ENCODE measurements around the gene FOLR2. TPM values are rescaled to one million over a fixed set of nuclear protein-coding genes. Genes with fewer than 3 reads are reported as not detected.

Gene FOLR2
- total RNA-seq, 3 donors from 2014 or later, result not detected

DNA sequence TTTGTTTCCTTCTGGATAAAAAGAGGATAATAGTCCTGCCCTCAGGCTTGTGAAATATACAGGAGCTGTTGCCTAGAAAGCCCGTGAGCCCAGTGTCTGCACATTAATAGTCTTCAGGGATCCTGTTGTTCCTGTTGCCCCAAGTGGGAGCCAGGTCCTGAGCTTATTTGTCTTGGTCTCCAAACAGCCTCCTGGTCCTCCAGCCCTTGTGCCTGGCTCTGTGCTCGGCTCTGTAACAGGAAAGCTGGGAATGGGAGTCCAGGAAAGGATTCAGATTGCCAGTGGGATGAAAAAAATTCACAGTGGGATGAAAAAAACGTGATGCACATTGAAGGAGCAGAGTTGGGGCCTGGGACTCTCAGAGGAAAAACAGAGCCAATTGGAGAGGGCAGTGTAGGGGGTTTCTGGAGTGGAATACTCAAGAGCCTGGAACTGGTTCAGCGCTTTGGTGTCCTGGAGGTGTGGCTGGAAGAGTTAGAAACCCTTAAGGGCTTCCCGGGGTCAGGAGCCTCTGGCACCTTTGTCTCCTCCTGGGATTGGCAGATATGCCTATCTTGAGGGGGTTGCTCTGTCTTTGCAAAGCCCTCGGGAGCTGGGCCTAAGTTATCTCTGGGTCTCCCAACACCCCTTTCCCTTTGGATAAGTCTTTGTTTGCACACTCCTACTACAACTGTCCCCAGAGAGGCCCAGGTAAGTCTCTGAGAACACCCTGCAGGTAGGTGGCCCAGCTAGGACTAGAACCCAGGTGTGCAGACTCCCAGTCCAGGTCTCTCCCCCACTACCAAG is 5.7 kb downstream of the FOLR2 start:
- Mint-ChIP-seq H3K4me1 (ENCODE audit: low read depth) (peaks cover 29% of the 10 kb centered on the region), H3K4me3 (peak overlapping the region; percentile 86), H3K36me3 (ENCODE audit: insufficient read depth) (no peaks in the 10 kb centered on the region), H3K9me3 (no peaks in the 10 kb centered on the region), H3K27me3 (ENCODE audit: low read depth) (peaks cover 9% of the 10 kb centered on the region)
- ATAC-seq, result no peak
- DNase-seq, result no peak

DNA sequence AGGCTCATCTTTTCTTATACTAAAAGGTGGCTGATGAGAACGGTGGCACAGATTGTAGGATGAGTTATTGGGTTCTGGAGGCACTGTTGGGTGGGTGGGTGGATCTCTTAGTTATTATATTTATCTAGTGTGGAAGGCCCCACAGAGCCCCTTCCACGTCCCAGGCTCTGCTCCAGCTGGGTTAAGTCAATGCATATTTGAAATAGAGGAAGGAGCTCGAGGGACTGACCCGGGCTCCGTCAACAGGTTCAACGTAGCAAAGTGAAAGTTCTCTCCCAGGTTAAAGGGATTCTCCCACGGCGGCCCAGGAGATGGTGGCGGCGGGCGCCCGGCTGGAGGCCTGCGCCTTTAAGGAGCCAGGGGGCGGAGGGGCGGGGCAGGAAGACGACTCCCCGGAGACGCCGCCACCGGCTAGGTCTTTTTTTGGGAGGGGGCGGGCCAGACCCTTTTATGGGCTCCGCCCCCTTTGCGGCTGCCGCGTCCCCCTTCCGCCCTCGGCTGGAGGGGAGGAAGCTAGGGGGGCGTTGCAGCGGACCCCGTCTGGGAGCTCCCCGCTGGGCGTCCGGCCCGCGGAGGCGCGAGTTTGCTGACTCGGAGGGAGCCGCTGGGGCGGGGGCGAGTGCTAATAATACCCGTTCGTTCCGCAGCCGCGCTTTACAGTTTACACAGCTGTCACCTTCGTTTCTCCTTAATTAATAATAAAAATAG is 6.5 kb downstream of the FOLR2 start:
- Mint-ChIP-seq H3K27me3 (ENCODE audit: low read depth) (peaks cover 5% of the 10 kb centered on the region), H3K36me3 (ENCODE audit: insufficient read depth) (no peaks in the 10 kb centered on the region), H3K4me3 (peak overlapping the region; percentile 86), H3K4me1 (ENCODE audit: low read depth) (peaks cover 27% of the 10 kb centered on the region), H3K9me3 (no peaks in the 10 kb centered on the region)
- ATAC-seq (peak; percentile 76 to 78), DNase-seq (peak; percentile 91)

DNA sequence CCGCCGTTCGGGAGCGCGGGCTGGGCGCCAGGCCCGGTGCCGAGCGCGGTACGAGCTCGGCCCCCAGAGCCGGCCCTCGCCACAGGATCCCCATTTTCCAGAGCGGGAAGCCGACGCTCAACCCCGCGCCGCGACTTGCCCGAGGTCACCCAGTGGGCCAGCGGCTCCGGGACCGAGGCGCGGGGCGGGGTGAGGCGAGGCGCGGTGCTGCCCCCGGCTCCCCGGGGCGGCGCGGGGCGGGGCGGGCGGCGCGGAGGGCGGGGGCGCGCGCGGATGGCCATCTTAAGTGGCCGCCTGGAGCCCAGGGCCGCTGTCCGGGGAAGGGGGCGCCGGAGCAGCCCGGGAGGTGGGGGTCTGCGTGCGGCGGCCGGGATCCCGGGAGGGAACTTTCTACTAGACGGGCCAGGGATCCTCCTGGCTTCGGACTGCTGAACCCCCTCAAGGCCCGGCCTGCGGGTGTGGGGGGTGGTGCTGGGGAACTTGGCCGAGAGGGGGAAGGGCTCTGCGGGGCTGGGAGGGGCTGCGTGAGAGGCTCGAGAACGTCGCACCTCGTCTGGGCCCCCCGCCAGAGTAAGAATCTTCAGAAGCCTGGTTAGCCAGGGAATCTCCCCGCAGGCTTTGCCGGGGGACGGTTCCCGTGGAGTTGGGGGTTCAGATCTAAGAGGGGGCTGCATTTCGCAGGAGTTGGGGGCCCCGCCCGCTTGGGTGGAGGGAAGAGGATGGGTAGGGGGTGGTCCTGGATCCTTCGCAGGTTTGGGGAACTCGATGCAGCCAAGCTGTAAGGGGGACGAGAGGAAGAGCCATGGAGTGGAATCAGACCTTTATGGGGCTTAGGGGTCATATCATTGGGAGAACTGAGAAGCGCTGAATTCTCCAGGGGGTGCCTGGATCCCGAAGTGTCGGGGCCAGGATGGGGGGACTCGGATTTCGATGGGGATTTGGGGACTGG is 7.3 kb downstream of the FOLR2 start:
- Mint-ChIP-seq H3K4me1 (ENCODE audit: low read depth) (peaks cover 27% of the 10 kb centered on the region), H3K4me3 (peak overlapping the region; percentile 95), H3K9me3 (no peaks in the 10 kb centered on the region), H3K36me3 (ENCODE audit: insufficient read depth) (no peaks in the 10 kb centered on the region), H3K27me3 (ENCODE audit: low read depth) (peaks cover under 1% of the 10 kb centered on the region)
- ATAC-seq, result peak; percentile 61 to 67
- peak; percentile 33 for DNase-seq

DNA sequence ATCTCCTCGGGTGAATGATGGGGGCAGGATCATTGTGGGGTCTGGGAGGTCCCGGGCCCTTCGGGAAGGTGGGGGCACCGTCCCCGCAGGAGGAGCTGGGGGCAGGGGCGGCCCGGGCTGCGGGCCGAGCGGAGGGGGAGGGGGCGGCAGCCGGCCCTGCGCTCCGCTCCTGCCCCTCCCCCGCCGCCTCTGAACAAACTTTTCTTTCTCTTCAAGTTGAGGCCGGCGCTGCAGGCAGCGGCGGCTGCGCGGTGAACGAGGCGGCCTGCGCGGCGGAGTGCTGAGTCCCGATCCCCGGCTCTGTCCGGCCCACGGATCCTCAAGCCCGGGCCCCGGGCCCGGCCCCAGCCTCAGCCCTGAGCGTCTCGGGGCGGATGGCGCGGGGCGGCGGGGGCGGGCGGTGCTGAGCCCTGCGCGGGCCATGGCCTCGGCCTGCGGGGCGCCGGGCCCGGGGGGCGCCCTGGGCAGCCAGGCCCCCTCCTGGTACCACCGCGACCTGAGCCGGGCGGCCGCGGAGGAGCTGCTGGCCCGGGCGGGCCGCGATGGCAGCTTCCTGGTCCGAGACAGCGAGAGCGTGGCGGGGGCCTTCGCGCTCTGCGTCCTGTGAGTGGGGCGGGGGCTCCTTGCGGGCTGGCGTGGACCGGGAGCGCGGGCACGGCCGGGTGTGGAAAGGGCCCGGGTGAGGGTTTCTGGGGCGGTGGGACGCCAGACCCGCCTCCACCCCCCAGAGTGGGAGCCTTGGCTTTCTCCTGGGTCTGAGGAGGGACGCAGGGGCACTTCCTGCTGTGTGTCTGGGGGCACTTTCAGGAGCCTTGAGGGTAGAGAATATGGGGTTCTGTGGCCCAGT is 8.2 kb downstream of the FOLR2 start, which contains the start of gene INPPL1:
INPPL1 (plus strand) TSS at position 204 of the 847 bp plus-strand sequence; CDS start at position 422, 218 bp downstream.
- peak; percentile 11 to 17 for ATAC-seq
- H3K4me3 Mint-ChIP-seq, result peak within 1 kb of the TSS; percentile 95
- peaks cover 27% of the 10 kb centered on the region for H3K4me1 Mint-ChIP-seq (ENCODE audit: low read depth)
- H3K36me3 Mint-ChIP-seq (ENCODE audit: insufficient read depth), result no peaks in the 10 kb centered on the region
- no peaks in the 10 kb centered on the region for H3K27me3 Mint-ChIP-seq (ENCODE audit: low read depth)
- no peaks in the 10 kb centered on the region for H3K9me3 Mint-ChIP-seq
- DNase-seq, result no peak

DNA sequence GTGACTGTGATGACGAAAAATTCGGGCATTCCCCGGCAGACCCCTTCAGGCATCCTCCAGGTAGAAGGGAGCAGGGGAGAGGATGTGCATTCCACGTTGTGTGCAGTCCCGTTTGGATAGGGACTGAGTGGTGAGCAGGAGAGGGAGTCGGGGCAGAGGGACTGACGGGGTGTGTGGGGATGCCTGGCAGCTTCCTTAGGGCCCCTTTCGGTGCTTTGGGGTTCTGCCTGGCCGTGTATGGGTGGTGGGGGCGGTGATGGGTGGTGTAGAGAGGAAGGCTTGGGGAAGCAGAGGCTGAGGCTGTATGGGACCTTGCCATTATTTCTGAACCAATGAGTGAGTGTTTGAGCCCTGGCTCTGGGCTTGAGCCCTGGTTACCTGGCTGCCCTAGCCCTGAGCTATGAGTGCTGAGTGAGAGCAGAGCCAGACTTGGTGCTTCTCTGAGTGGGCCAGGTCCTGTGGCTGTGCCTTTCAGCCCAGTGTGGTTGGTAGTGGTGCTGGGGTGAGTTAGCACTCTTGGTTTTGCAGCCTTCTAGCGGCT is 8.9 kb downstream of the FOLR2 start:
- Mint-ChIP-seq H3K4me1 (ENCODE audit: low read depth) (peaks cover 27% of the 10 kb centered on the region), H3K9me3 (no peaks in the 10 kb centered on the region), H3K4me3 (peak overlapping the region; percentile 90), H3K36me3 (ENCODE audit: insufficient read depth) (no peaks in the 10 kb centered on the region), H3K27me3 (ENCODE audit: low read depth) (no peaks in the 10 kb centered on the region)
- ATAC-seq (peak in 1 of 2 donors; percentile 12), DNase-seq (no peak)

GRCh38 chr11:72226701-72227100 is 10.1 kb downstream of the FOLR2 start:
- H3K36me3 Mint-ChIP-seq (ENCODE audit: insufficient read depth), result peaks cover 6% of the 10 kb centered on the region
- H3K4me3 Mint-ChIP-seq, result no peak overlapping the region
- H3K9me3 Mint-ChIP-seq, result no peaks in the 10 kb centered on the region

DNA sequence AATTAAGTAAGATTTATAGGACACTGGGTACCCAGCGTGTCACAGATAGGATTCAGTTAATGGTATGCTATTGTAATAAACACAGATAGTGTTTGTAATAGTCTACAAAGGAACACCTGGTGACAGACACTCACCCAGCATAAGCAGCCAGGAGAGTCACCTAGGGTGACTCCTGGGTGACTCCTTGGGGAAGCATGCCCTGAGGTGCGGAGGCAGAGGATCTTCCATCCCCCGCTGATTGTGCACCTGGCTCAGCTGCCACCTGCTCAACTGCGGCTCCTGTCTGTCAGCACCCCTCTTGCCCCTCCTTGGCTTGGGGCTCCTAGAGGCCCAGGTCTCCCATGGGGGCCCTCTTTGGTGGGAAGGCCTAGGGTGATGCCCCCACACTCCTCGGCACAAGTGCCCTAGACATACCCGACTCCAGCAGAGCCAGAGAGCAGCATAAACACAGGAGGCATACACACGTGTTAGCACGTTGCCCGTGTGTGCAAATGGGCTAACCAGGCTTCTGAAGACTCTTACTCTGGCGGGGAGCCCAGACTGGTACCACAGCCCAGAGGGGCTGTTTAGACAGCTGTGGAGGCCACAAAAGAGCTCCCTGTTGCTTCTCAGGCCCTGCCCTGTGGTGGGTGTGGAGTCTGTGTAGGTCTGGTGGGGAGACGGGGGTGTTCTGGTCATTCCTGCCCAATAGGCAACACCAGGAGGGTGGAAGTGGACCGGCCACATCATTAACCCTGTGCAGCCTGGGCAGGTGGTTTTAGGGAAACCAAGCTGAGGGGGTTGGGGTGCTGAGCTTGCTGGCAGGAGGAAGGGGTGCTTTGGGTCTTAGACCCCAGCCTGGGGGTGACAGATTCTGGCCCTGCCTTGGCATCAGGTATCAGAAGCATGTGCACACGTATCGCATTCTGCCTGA is 11.0 kb downstream of the FOLR2 start:
- H3K27me3 Mint-ChIP-seq (ENCODE audit: low read depth), result no peaks in the 10 kb centered on the region
- DNase-seq, result no peak
- H3K36me3 Mint-ChIP-seq (ENCODE audit: insufficient read depth), result peaks cover 8% of the 10 kb centered on the region
- ATAC-seq, result no peak
- H3K4me1 Mint-ChIP-seq (ENCODE audit: low read depth), result peaks cover 18% of the 10 kb centered on the region
- no peak overlapping the region for H3K4me3 Mint-ChIP-seq
- no peaks in the 10 kb centered on the region for H3K9me3 Mint-ChIP-seq

More at GRCh38 chr11:72226701-72227100, 10.1 kb downstream of the FOLR2 start:
- H3K27me3 Mint-ChIP-seq (ENCODE audit: low read depth), result no peaks in the 10 kb centered on the region
- ATAC-seq (no peak), DNase-seq (no peak)
- H3K4me1 Mint-ChIP-seq (ENCODE audit: low read depth), result peaks cover 25% of the 10 kb centered on the region

- no peak for DNase-seq
Measured at GRCh38 chr11:72228229-72228843, 11.7 kb downstream of the FOLR2 start.

DNA sequence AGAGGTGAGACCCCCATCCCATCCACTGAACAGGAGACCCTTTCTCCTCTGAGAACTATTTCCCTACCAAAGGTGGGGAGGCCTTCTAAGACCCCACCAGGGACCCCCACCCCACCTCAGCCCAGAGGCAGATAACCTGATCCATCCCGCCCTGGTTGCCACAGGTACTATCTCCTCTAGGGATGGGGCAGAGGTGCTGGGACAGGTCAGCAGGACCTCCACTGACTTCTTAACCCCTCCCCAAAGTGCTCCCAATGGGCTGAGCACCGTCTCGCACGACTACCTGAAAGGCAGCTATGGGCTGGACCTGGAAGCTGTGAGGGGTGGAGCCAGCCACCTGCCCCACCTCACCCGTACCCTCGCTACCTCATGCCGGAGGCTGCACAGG is 12.2 kb downstream of the FOLR2 start:
- peaks cover 15% of the 10 kb centered on the region for H3K4me1 Mint-ChIP-seq (ENCODE audit: low read depth)
- H3K36me3 Mint-ChIP-seq (ENCODE audit: insufficient read depth), result peaks cover 8% of the 10 kb centered on the region
- no peak overlapping the region for H3K4me3 Mint-ChIP-seq
- H3K9me3 Mint-ChIP-seq, result no peaks in the 10 kb centered on the region
- no peak for DNase-seq
- H3K27me3 Mint-ChIP-seq (ENCODE audit: low read depth), result no peaks in the 10 kb centered on the region
- ATAC-seq, result no peak

More at GRCh38 chr11:72228229-72228843, 11.7 kb downstream of the FOLR2 start:
- H3K4me3 Mint-ChIP-seq, result no peak overlapping the region
- no peaks in the 10 kb centered on the region for H3K9me3 Mint-ChIP-seq
- H3K36me3 Mint-ChIP-seq (ENCODE audit: insufficient read depth), result peaks cover 8% of the 10 kb centered on the region
- peaks cover 13% of the 10 kb centered on the region for H3K4me1 Mint-ChIP-seq (ENCODE audit: low read depth)
- ATAC-seq, result no peak
- no peaks in the 10 kb centered on the region for H3K27me3 Mint-ChIP-seq (ENCODE audit: low read depth)

GRCh38 chr11:72229336-72229924 is 12.8 kb downstream of the FOLR2 start:
- Mint-ChIP-seq H3K27me3 (ENCODE audit: low read depth) (no peaks in the 10 kb centered on the region), H3K4me1 (ENCODE audit: low read depth) (peaks cover 15% of the 10 kb centered on the region), H3K9me3 (no peaks in the 10 kb centered on the region), H3K4me3 (no peak overlapping the region), H3K36me3 (ENCODE audit: insufficient read depth) (peaks cover 13% of the 10 kb centered on the region)
- ATAC-seq (no peak), DNase-seq (no peak)

GRCh38 chr11:72229925-72230763 is 13.6 kb downstream of the FOLR2 start:
- Mint-ChIP-seq H3K4me1 (ENCODE audit: low read depth) (peaks cover 15% of the 10 kb centered on the region), H3K4me3 (no peak overlapping the region), H3K27me3 (ENCODE audit: low read depth) (no peaks in the 10 kb centered on the region), H3K36me3 (ENCODE audit: insufficient read depth) (peaks cover 18% of the 10 kb centered on the region), H3K9me3 (no peaks in the 10 kb centered on the region)
- ATAC-seq (no peak), DNase-seq (no peak)
